Measurements from ENCODE around the gene LDHA.
"Not testable (repeated sequence)": the region's sequence is repeated elsewhere in the genome, so short reads cannot be mapped to it uniquely, and the experiment has no call there.

The LDHA gene

GRCh38 chr11:18394928-18395734 lies 768 bp downstream of the LDHA start:
- peak; percentile 50 for DNase-seq (ENCODE audit: low spot score)

- peak; percentile 99 for DNase-seq (ENCODE audit: low spot score)
Measured at GRCh38 chr11:18395735-18396504, 1.6 kb downstream of the LDHA start.

GRCh38 chr11:18397921-18398320 lies 3.6 kb downstream of the LDHA start:
- no peak for DNase-seq (ENCODE audit: low spot score)

- DNase-seq (ENCODE audit: low spot score): not testable (repeated sequence)
Measured at GRCh38 chr11:18401077-18401476, 6.7 kb downstream of the LDHA start.

- DNase-seq (ENCODE audit: low spot score): no peak
Measured at GRCh38 chr11:18404062-18404461, 9.7 kb downstream of the LDHA start.

GRCh38 chr11:18407400-18407799 lies 13.0 kb downstream of the LDHA start:
- DNase-seq (ENCODE audit: low spot score): not testable (repeated sequence)

- peak; percentile 38 for DNase-seq (ENCODE audit: low spot score)
Measured at GRCh38 chr11:18408558-18409291, 14.4 kb downstream of the LDHA start.

GRCh38 chr11:18416459-18416858 lies 22.1 kb downstream of the LDHA start:
- no peak for DNase-seq (ENCODE audit: low spot score)

GRCh38 chr11:18419040-18419439 lies 24.7 kb downstream of the LDHA start:
- no peak for DNase-seq (ENCODE audit: low spot score)

- no peak for DNase-seq (ENCODE audit: low spot score)
Measured at GRCh38 chr11:18420067-18420466, 25.7 kb downstream of the LDHA start.

GRCh38 chr11:18427240-18427639 lies 32.9 kb downstream of the LDHA start:
- no peak for DNase-seq (ENCODE audit: low spot score)

GRCh38 chr11:18429332-18429731 lies 35.0 kb downstream of the LDHA start:
- no peak for DNase-seq (ENCODE audit: low spot score)

GRCh38 chr11:18438691-18439090 lies 44.3 kb downstream of the LDHA start:
- DNase-seq (ENCODE audit: low spot score): no peak

GRCh38 chr11:18449251-18449650 lies 54.9 kb downstream of the LDHA start:
- no peak for DNase-seq (ENCODE audit: low spot score)

GRCh38 chr11:18452927-18453326 lies 58.6 kb downstream of the LDHA start:
- no peak for DNase-seq (ENCODE audit: low spot score)

- no peak for DNase-seq (ENCODE audit: low spot score)
Measured at GRCh38 chr11:18455686-18456372, 61.5 kb downstream of the LDHA start, which contains the start of gene LDHAL6A. TSS of gene LDHAL6A (plus strand) at chr11:18455856. CDS start at chr11:18456681, 825 bp downstream.

GRCh38 chr11:18457450-18457849 lies 63.1 kb downstream of the LDHA start:
- no peak for DNase-seq (ENCODE audit: low spot score)

Data from NAMALWA (cell line).